K562 (cell line): ENCODE measurements around the gene PPP1R13L. TPM values are rescaled to one million over a fixed set of nuclear protein-coding genes. Genes with fewer than 3 reads are reported as not detected.

Experiments used
- ATF3 ChIP-seq, 2 experiments: fragments of 450-650 bp in 1 of 2; sonication (generic) in 1 of 2; formaldehyde crosslinking in 1 of 2; IDR thresholded peaks in 1 of 2; conservative IDR thresholded peaks in 1 of 2; 2 replicates each; pipeline versions ENCODE4 v1.6.1 to v1.8.1; 2016 to 2023; ENCODE audit warnings: mild to moderate bottlenecking in 2 of 2, moderate library complexity in 2 of 2, inconsistent platforms in 1 of 2, missing genetic modification reagents in 1 of 2
- CHD1 ChIP-seq: fragments of 200-600 bp; sonication (generic); IDR thresholded peaks from one replicate; pipeline ENCODE4 v1.6.1; 2012; ENCODE audit warnings: mild to moderate bottlenecking, moderate library complexity, low read length, inconsistent platforms
- CTCFL ChIP-seq: IDR thresholded peaks from 2 replicates; pipeline ENCODE4 v1.6.1; 2011; ENCODE audit warnings: borderline replicate concordance, low read depth, mild to moderate bottlenecking, moderate library complexity, low read length; ENCODE audit not compliant: insufficient read depth, poor library complexity, severe bottlenecking
- KDM4B ChIP-seq, 2 experiments: fragments of 450-650 bp in 1 of 2; sonication (generic) in 1 of 2; IDR thresholded peaks; 2 replicates each; pipeline ENCODE4 v1.6.1; 2016 to 2017; ENCODE audit warnings: borderline replicate concordance in 2 of 2, antibody characterized with exemption in 1 of 2, low read depth in 1 of 2, mild to moderate bottlenecking in 1 of 2
- PCBP1 ChIP-seq: fragments of 200-400 bp; formaldehyde crosslinking; IDR thresholded peaks from 2 replicates; pipeline ENCODE4 v1.6.1; 2018; ENCODE audit warnings: mild to moderate bottlenecking, low read depth, low read length; ENCODE audit not compliant: poor library complexity, severe bottlenecking
- RREB1 ChIP-seq: fragments of 250-450 bp; sonication (Bioruptor Pico); IDR thresholded peaks from 2 replicates; pipeline ENCODE4 v1.4.0; 2020
- SRSF7 ChIP-seq: fragments of 200-400 bp; formaldehyde crosslinking; optimal IDR thresholded peaks from 2 replicates; pipeline ENCODE3; 2017; ENCODE audit warnings: mild to moderate bottlenecking, low read depth, low read length
- SRSF9 ChIP-seq: fragments of 200-400 bp; formaldehyde crosslinking; IDR thresholded peaks from 2 replicates; pipeline ENCODE4 v1.6.1; 2017; ENCODE audit warnings: low read depth, low read length, borderline replicate concordance
- TOE1 ChIP-seq, 2 experiments: fragments of 450-650 bp in 1 of 2; sonication (generic) in 1 of 2; formaldehyde crosslinking in 1 of 2; IDR thresholded peaks; 2 replicates each; pipeline versions ENCODE4 v1.7.1 to v1.8.0; 2016 to 2022; ENCODE audit warnings: borderline replicate concordance in 2 of 2, mild to moderate bottlenecking in 2 of 2, antibody characterized with exemption in 1 of 2, inconsistent platforms in 1 of 2, low read depth in 1 of 2, missing genetic modification reagents in 1 of 2, moderate library complexity in 1 of 2
- ZNF232 ChIP-seq: sonication (generic); formaldehyde crosslinking; IDR thresholded peaks from 2 replicates; pipeline ENCODE4 v1.8.0; 2022; ENCODE audit warnings: mild to moderate bottlenecking, missing genetic modification reagents
- ZNF274 ChIP-seq: IDR thresholded peaks from 2 replicates; pipeline ENCODE4 v1.6.1; 2011; ENCODE audit warnings: low read depth, mild to moderate bottlenecking, low read length, moderate library complexity, borderline replicate concordance
- ZNF398 ChIP-seq: fragments of 250-450 bp; sonication (Bioruptor Pico); IDR thresholded peaks from 2 replicates; pipeline ENCODE4 v1.8.0; 2021; ENCODE audit warnings: moderate library complexity, mild to moderate bottlenecking, inconsistent platforms
- ZNF408 ChIP-seq: fragments of 250-450 bp; sonication (Bioruptor Pico); IDR thresholded peaks from 2 replicates; pipeline ENCODE4 v1.4.0; 2020; ENCODE audit warnings: low read depth, mild to moderate bottlenecking, moderate library complexity
- ZZZ3 ChIP-seq: fragments of 450-650 bp; IDR thresholded peaks from 2 replicates; pipeline ENCODE4 v1.6.1; 2016; ENCODE audit warnings: antibody characterized with exemption, mild to moderate bottlenecking, moderate library complexity
- polyA plus RNA-seq, 8 experiments: library from polyadenylated mRNA; depleted of rRNA in 4 of 8; stranded (reverse) in 5 of 8; unstranded in 3 of 8; fragments of >200 nt; fragmentation: Nextera tagmentation in 2 of 8; fragmentation: Illumina TruSeq in 1 of 8; extraction: Ambion mirVana in 2 of 8; extraction: Trizol in 1 of 8; gene quantifications; 2 replicates each; pipeline versions ENCODE4 v1.2.1 to v1.2.3, GENCODE V29; 2011 to 2014; ENCODE audit warnings: inconsistent platforms in 1 of 8, missing spikeins in 1 of 8
- total RNA-seq, 7 experiments: library from RNA; depleted of rRNA in 6 of 7; stranded (reverse); fragments of >200 nt in 6 of 7; fragmentation: Illumina TruSeq in 2 of 7; extraction: Trizol in 2 of 7; gene quantifications; 2 replicates each; pipeline versions ENCODE4 v1.2.1 to v1.2.3, GENCODE V29; 2011 to 2021; ENCODE audit warnings: low replicate concordance in 1 of 7

PPP1R13L gene
- total and polyA plus RNA-seq, 9 of the 15 experiments (the other 6 are each of a cell fraction or from before 2014, with no cell fraction given): 0.32 to 6.7 (median 2.0) TPM

GRCh38 chr19:45444318-45445041 lies 39.6 kb upstream of the PPP1R13L start (continued):
- 0 out of 2 replicates have a peak, but pooled peaks have one; percentile 50 for TF ChIP-seq RREB1
- no peak for TF ChIP-seq PCBP1
- TF ChIP-seq ATF3 (IDR thresholded peaks at IDR 0.05): no peak
- 0 out of 2 replicates have a peak, but pooled peaks have one; percentile 9 for TF ChIP-seq ATF3 (CRISPR knock-in tag; conservative IDR thresholded peaks at IDR 0.05)
- no peak for TF ChIP-seq ZNF232 (CRISPR knock-in tag)
- TF ChIP-seq ZZZ3: no peak
- TF ChIP-seq KDM4B (IDR thresholded peaks at IDR 0.05; ENCODE audit: borderline replicate concordance in 2 of 2, low read depth in 1 of 2): peak in 1 of 2 experiments; percentile 86; a peak in 2 of 4 replicates
- no peak for TF ChIP-seq TOE1 (IDR thresholded peaks at IDR 0.05; ENCODE audit: borderline replicate concordance)
- TF ChIP-seq TOE1 (CRISPR knock-in tag; IDR thresholded peaks at IDR 0.05; ENCODE audit: borderline replicate concordance, low read depth): no peak
- peak; percentile 93 for TF ChIP-seq CTCFL
- no peak for TF ChIP-seq SRSF9
- no peak for TF ChIP-seq SRSF7
- TF ChIP-seq CHD1: no peak
- TF ChIP-seq ZNF408: no peak
- no peak for TF ChIP-seq ZNF274
- TF ChIP-seq ZNF398 (CRISPR knock-in tag): no peak
